Activated CD8-positive, alpha-beta T cell treated with anti-CD3 and anti-CD28 coated beads for 36 hours (primary cell): ENCODE data around the gene KDM4C. TPM values are rescaled to one million over a fixed set of nuclear protein-coding genes. Genes with fewer than 3 reads are reported as not detected.

Experiments
- ATAC-seq: fragments of 200-7000 bp; cut with Tn5 transposase; one replicate; pipeline ENCODE4 v1.10.0; 2021; ENCODE audit warnings: mild to moderate bottlenecking, moderate library complexity
- CTCF ChIA-PET: fragments of 350-600 bp; sonication (Branson Sonifier 250); formaldehyde crosslinking; loops from one replicate; lab custom pipeline; 2021; ENCODE audit warnings: antibody characterized with exemption; lab: Charles Lee
- POLR2A ChIA-PET: fragments of 350-600 bp; sonication (Branson Sonifier 250); formaldehyde crosslinking; loops from one replicate; lab custom pipeline; 2021; ENCODE audit warnings: antibody characterized with exemption; lab: Charles Lee
- DNase-seq: peaks from one replicate; pipeline ENCODE4 v3.0.0-alpha.2; 2020
- H3K27ac Mint-ChIP-seq: one replicate; pipeline ENCODE4 v1.8.0; 2021; ENCODE audit warnings: mild to moderate bottlenecking, mixed read lengths
- H3K27me3 Mint-ChIP-seq: one replicate; pipeline ENCODE4 v1.8.0; 2021; ENCODE audit warnings: mixed read lengths
- H3K36me3 Mint-ChIP-seq: one replicate; pipeline ENCODE4 v1.8.0; 2021; ENCODE audit warnings: low read depth, mixed read lengths
- H3K4me1 Mint-ChIP-seq: one replicate; pipeline ENCODE4 v1.8.0; 2021; ENCODE audit warnings: low read depth, mixed read lengths
- H3K4me3 Mint-ChIP-seq: one replicate; pipeline ENCODE4 v1.8.0; 2021; ENCODE audit warnings: mild to moderate bottlenecking, moderate library complexity, mixed read lengths
- H3K9me3 Mint-ChIP-seq: one replicate; pipeline ENCODE4 v1.8.0; 2021; ENCODE audit warnings: mixed read lengths
- intact Hi-C: fragments of 100-400 bp; cut with micrococcal nuclease; formaldehyde crosslinking; loops from one replicate; pipeline ENCODE4 v1.10.0; 2022
- total RNA-seq, 2 experiments: library from RNA; stranded (reverse); gene quantifications; one replicate each; pipeline ENCODE4 v1.2.3, GENCODE V29; 2021
- TF ChIP-seq, protein P1 (sequence below): fragments of 200-600 bp; IDR thresholded peaks from one replicate; pipeline ENCODE4 v1.8.0; 2022; ENCODE audit warnings: antibody characterized with exemption, mild to moderate bottlenecking

Gene KDM4C
- total RNA-seq, 2 experiments from 2014 or later: 31.1 to 32.9 TPM

DNA sequence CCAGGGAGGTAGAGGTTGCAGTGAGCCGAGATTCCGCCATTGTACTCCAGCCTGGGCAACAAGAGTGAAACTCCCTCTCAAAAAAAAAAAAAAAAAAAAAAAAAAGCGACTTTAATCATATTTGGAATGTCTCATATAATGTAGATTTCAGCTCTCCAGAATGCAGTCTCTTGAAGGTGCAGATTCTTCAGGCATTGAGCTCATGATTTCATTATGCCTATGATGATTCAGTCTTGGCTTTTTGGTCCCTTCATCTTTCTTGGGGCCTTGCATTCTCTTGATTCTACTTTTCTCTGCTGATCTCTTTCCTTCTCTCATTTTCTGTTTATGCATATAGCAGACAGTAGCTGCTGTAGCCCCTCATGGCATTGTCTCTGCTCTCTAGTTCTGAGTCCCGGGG, 22.9 kb downstream of the KDM4C start:
- peaks cover 64% of the 10 kb centered on the region for H3K4me1 Mint-ChIP-seq
- TF ChIP-seq, protein P1, sequence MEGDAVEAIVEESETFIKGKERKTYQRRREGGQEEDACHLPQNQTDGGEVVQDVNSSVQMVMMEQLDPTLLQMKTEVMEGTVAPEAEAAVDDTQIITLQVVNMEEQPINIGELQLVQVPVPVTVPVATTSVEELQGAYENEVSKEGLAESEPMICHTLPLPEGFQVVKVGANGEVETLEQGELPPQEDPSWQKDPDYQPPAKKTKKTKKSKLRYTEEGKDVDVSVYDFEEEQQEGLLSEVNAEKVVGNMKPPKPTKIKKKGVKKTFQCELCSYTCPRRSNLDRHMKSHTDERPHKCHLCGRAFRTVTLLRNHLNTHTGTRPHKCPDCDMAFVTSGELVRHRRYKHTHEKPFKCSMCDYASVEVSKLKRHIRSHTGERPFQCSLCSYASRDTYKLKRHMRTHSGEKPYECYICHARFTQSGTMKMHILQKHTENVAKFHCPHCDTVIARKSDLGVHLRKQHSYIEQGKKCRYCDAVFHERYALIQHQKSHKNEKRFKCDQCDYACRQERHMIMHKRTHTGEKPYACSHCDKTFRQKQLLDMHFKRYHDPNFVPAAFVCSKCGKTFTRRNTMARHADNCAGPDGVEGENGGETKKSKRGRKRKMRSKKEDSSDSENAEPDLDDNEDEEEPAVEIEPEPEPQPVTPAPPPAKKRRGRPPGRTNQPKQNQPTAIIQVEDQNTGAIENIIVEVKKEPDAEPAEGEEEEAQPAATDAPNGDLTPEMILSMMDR: no peak
- H3K27me3 Mint-ChIP-seq: no peaks in the 10 kb centered on the region
- peaks cover 1% of the 10 kb centered on the region for H3K36me3 Mint-ChIP-seq
- ChIA-PET CTCF (interaction anchor here (0.9 kb wide), 1 partner anchor 93 kb away, joined by 3 read pairs; no protein-coding TSS in a partner anchor), POLR2A (no interaction called here)
- no peak for DNase-seq
- no peak overlapping the region for H3K27ac Mint-ChIP-seq
- H3K4me3 Mint-ChIP-seq: no peak overlapping the region
- no peak for ATAC-seq
- H3K9me3 Mint-ChIP-seq: no peaks in the 10 kb centered on the region
- intact Hi-C loops: no loop called here

DNA sequence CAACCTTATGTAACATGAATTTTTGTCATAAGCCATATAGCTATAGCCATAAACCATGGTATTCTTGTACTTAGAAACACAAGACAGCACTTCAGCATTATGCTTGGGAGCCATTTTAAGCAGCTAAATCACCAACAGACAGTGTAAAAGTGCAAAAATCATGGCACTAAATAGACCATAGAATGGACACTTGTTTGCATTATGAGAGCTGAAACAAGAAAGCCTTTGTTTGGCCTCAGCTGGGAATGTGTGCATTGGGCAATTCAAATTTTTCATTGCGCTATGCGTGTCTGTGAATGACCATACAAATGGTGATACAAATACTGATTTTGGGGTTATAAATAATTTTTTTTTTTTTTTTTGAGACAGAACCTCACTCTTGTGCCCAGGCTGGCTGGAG, 23.7 kb downstream of the KDM4C start:
- CTCF ChIA-PET: no interaction called here
- intact Hi-C loops: no loop called here
- ATAC-seq (no peak), DNase-seq (no peak)
- H3K4me1 Mint-ChIP-seq: peaks cover 64% of the 10 kb centered on the region
- no peaks in the 10 kb centered on the region for H3K9me3 Mint-ChIP-seq
- no peak overlapping the region for H3K4me3 Mint-ChIP-seq
- TF ChIP-seq, protein P1: no peak
- no peaks in the 10 kb centered on the region for H3K27me3 Mint-ChIP-seq
- POLR2A ChIA-PET: no interaction called here
- H3K36me3 Mint-ChIP-seq: peaks cover 1% of the 10 kb centered on the region
- H3K27ac Mint-ChIP-seq: no peak overlapping the region

DNA sequence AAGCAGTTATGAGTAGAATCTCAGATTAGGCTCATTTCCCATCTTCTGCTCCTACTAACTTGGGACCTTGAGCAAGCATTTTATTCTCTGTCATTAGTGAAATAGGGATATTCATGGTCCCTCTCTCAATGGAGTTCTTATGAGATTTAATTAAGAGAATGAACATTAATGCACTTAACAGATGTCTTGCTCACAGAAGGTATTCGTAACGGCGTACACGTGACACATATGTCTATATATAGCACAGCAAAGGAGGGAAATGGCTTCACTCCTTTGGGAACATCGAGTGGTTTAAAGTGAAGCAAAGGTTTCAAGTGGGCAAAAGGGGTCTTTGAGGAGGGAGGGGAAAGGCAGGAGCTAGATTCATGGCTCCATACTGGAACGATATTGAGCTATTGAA, 24.6 kb downstream of the KDM4C start:
- no peak for DNase-seq
- POLR2A ChIA-PET: no interaction called here
- intact Hi-C loops: no loop called here
- no peak for ATAC-seq
- Mint-ChIP-seq H3K27me3 (no peaks in the 10 kb centered on the region), H3K4me1 (peaks cover 61% of the 10 kb centered on the region), H3K27ac (no peak overlapping the region), H3K4me3 (no peak overlapping the region), H3K36me3 (no peaks in the 10 kb centered on the region), H3K9me3 (no peaks in the 10 kb centered on the region)
- CTCF ChIA-PET: no interaction called here
- TF ChIP-seq, protein P1: no peak

DNA sequence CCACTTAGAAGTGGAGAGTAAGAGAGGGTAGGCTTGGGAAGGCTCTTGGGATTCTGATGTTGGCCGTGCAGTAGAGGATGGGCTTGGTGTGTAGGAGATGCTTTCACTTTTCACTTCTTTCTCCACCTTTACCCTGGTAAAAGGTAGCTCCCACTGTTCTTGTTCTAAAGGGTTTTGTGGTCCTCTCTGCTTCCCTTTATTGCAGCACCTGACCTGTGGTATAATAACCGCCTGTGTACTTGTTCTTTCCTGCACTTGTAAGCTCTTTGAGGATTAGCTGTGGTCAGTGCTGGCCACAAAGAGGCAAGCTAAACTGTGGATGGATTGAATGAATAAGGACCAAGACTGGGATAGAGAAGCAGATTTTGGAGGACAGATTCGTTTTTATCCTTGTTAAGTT, 25.2 kb downstream of the KDM4C start:
- no peak overlapping the region for H3K4me3 Mint-ChIP-seq
- ATAC-seq: no peak

DNA sequence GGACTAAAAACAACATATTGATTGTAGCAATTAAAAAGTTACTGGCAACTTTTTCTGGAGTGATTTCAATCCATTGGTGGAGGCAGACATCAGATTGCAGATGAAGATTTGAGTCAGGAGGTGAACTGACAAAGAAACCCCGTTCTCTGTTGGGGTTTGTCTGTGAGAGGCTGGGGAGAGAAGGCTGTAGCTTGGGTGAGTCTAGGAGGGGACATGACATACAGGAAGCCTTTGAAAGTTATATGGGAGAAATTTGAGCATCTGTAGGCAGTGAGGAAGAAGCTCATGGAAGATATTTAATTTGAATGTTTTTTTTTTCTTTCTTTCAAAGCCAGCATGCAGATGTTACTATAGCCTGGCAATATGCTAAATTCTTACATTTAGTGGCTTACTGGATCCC, 26.0 kb downstream of the KDM4C start:
- ChIA-PET POLR2A (no interaction called here), CTCF (no interaction called here)
- no peaks in the 10 kb centered on the region for H3K9me3 Mint-ChIP-seq
- H3K4me1 Mint-ChIP-seq: peaks cover 69% of the 10 kb centered on the region
- ATAC-seq: no peak
- TF ChIP-seq, protein P1: no peak
- intact Hi-C loops: no loop called here
- H3K27me3 Mint-ChIP-seq: no peaks in the 10 kb centered on the region
- DNase-seq: no peak
- peak overlapping the region; percentile 18 for H3K27ac Mint-ChIP-seq
- H3K4me3 Mint-ChIP-seq: no peak overlapping the region
- H3K36me3 Mint-ChIP-seq: peaks cover 1% of the 10 kb centered on the region

More for the DNA sequence above, 25.2 kb downstream of the KDM4C start:
- H3K9me3 Mint-ChIP-seq: no peaks in the 10 kb centered on the region
- intact Hi-C loops: no loop called here
- no peak overlapping the region for H3K27ac Mint-ChIP-seq
- TF ChIP-seq, protein P1: no peak
- DNase-seq: no peak
- H3K4me1 Mint-ChIP-seq: peaks cover 62% of the 10 kb centered on the region
- H3K36me3 Mint-ChIP-seq: no peaks in the 10 kb centered on the region
- ChIA-PET CTCF (no interaction called here), POLR2A (interaction anchor here (0.8 kb wide), 1 partner anchor 9 kb away, joined by 3 read pairs; no protein-coding TSS in a partner anchor)
- H3K27me3 Mint-ChIP-seq: no peaks in the 10 kb centered on the region
